Chondrocyte (in vitro differentiated cells): ENCODE data around the gene ERBB4. TPM values are rescaled to one million over a fixed set of nuclear protein-coding genes. Genes with fewer than 3 reads are reported as not detected.

Source experiments
- DNase-seq: peaks from one replicate; pipeline ENCODE4 v3.0.0; 2021; ENCODE audit warnings: mixed read lengths, low spot score
- H3K27ac Mint-ChIP-seq: one replicate; pipeline ENCODE4 v1.8.0; 2021; ENCODE audit warnings: mild to moderate bottlenecking, moderate library complexity, mixed read lengths; ENCODE audit not compliant: unreplicated experiment
- H3K27me3 Mint-ChIP-seq: 2 replicates; pipeline ENCODE4 v1.8.0; 2021; ENCODE audit warnings: low read depth, mixed read lengths
- H3K36me3 Mint-ChIP-seq: 2 replicates; pipeline ENCODE4 v1.8.0; 2021; ENCODE audit warnings: low read depth, mixed read lengths
- H3K4me1 Mint-ChIP-seq: 2 replicates; pipeline ENCODE4 v1.8.0; 2021; ENCODE audit warnings: low read depth, mild to moderate bottlenecking, mixed read lengths
- H3K4me3 Mint-ChIP-seq: one replicate; pipeline ENCODE4 v1.8.0; 2021; ENCODE audit warnings: mild to moderate bottlenecking, moderate library complexity, mixed read lengths; ENCODE audit not compliant: unreplicated experiment
- H3K9me3 Mint-ChIP-seq: 2 replicates; pipeline ENCODE4 v1.8.0; 2021; ENCODE audit warnings: low read depth, mixed read lengths
- total RNA-seq: library from RNA; stranded (reverse); gene quantifications from 3 replicates; pipeline ENCODE4 v1.2.1, GENCODE V29; 2021
- TF ChIP-seq, protein P1 (sequence below): fragments of 200-600 bp; sonication (generic); IDR thresholded peaks from 2 replicates; pipeline ENCODE4 v1.5.0; 2021; ENCODE audit warnings: antibody characterized with exemption, mild to moderate bottlenecking, moderate library complexity

Gene ERBB4
- total RNA-seq, 1 donor from 2014 or later: 1.3 TPM

DNA sequence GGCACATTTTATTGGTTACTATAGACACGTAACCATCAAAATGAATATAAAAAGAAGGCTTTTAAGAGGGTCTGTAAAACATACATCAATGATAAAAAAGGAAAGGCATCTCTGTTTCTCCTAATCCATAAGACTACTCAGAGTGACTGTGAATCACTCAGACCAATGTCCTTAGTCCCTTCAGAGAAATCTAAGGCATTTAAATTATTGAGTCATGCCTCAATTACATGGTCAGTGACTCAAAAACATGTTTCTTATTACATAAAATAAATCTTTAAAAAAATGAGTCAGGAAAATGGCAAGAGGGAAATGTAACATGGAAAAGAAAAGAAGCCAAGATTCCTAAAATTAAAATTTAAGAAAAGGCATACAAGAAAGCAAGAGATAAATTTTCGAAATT is 146.6 kb downstream of the ERBB4 start:
- no peak overlapping the region for H3K27ac Mint-ChIP-seq
- TF ChIP-seq, protein P1, sequence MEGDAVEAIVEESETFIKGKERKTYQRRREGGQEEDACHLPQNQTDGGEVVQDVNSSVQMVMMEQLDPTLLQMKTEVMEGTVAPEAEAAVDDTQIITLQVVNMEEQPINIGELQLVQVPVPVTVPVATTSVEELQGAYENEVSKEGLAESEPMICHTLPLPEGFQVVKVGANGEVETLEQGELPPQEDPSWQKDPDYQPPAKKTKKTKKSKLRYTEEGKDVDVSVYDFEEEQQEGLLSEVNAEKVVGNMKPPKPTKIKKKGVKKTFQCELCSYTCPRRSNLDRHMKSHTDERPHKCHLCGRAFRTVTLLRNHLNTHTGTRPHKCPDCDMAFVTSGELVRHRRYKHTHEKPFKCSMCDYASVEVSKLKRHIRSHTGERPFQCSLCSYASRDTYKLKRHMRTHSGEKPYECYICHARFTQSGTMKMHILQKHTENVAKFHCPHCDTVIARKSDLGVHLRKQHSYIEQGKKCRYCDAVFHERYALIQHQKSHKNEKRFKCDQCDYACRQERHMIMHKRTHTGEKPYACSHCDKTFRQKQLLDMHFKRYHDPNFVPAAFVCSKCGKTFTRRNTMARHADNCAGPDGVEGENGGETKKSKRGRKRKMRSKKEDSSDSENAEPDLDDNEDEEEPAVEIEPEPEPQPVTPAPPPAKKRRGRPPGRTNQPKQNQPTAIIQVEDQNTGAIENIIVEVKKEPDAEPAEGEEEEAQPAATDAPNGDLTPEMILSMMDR: no peak
- H3K4me3 Mint-ChIP-seq: no peak overlapping the region
- no peaks in the 10 kb centered on the region for H3K27me3 Mint-ChIP-seq
- H3K36me3 Mint-ChIP-seq: no peaks in the 10 kb centered on the region
- H3K9me3 Mint-ChIP-seq: no peaks in the 10 kb centered on the region
- no peak for DNase-seq
- H3K4me1 Mint-ChIP-seq: peaks cover 11% of the 10 kb centered on the region

DNA sequence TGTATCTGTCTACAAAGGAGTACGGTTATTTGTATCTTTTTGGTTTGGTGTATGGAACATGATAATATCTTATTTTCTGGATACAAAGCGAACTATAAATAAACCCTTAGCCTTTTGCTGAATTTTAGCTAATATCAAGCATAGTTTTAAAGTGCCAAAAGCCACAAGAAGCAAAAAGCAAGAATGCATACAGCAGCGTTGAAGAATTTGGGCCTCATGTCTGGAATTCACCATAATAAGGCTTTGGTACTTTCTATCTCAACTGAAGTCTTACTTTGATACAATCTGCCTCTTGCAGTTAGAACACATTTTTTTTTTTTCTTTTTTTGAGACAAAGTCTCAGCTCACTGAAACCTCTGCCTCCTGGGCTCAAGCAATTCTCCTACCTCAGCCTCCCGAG is 151.5 kb downstream of the ERBB4 start:
- no peaks in the 10 kb centered on the region for H3K27me3 Mint-ChIP-seq

DNA sequence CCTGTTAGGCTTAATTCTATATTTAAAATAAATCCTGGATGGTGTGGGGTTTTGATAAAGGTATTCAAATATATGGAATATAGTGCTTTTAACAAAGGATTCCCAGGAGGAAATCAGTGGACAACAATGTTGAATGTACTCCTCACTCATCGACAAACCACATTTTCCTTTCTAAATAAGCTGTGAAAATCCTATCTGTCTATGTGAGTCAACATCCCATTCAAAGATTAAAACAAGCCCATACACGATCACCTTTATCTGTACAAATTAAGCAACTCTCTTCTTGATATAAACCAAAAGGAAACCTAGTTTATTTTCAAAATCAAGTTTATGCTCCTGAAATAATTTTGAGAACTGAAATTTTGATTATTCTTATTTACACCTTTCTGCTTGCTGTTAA is 153.4 kb downstream of the ERBB4 start:
- H3K36me3 Mint-ChIP-seq: no peaks in the 10 kb centered on the region
- TF ChIP-seq, protein P1: no peak
- no peaks in the 10 kb centered on the region for H3K27me3 Mint-ChIP-seq
- DNase-seq: no peak
- no peak overlapping the region for H3K4me3 Mint-ChIP-seq
- H3K4me1 Mint-ChIP-seq: peaks cover 33% of the 10 kb centered on the region
- H3K27ac Mint-ChIP-seq: no peak overlapping the region
- no peaks in the 10 kb centered on the region for H3K9me3 Mint-ChIP-seq

More for the DNA sequence above, 151.5 kb downstream of the ERBB4 start:
- TF ChIP-seq, protein P1: no peak
- no peaks in the 10 kb centered on the region for H3K9me3 Mint-ChIP-seq
- no peak for DNase-seq
- H3K36me3 Mint-ChIP-seq: no peaks in the 10 kb centered on the region
- no peak overlapping the region for H3K4me3 Mint-ChIP-seq
- peaks cover 33% of the 10 kb centered on the region for H3K4me1 Mint-ChIP-seq
- no peak overlapping the region for H3K27ac Mint-ChIP-seq

DNA sequence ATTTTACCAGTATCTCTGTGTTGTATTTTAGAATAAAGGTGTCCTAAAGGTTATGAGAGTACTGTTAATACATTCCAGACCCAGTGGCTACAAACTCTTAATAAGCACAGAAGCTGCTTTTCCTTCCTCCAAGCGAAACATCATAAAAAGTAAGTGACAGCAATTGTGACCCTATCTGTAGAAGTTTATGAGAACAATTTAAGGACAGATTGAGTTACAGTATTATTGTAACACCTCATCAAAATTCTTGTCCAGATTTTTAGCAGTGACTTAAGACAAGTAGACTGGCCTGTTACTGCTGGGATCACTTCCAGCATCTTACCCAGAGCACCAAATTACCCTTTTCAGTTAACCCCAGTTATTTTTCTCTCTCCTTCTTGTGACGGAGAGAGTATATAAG is 154.6 kb downstream of the ERBB4 start:
- no peaks in the 10 kb centered on the region for H3K27me3 Mint-ChIP-seq
- TF ChIP-seq, protein P1: no peak
- peaks cover 33% of the 10 kb centered on the region for H3K4me1 Mint-ChIP-seq
- no peaks in the 10 kb centered on the region for H3K9me3 Mint-ChIP-seq
- H3K36me3 Mint-ChIP-seq: no peaks in the 10 kb centered on the region
- DNase-seq: no peak
- H3K27ac Mint-ChIP-seq: peak overlapping the region; percentile 12
- H3K4me3 Mint-ChIP-seq: no peak overlapping the region

DNA sequence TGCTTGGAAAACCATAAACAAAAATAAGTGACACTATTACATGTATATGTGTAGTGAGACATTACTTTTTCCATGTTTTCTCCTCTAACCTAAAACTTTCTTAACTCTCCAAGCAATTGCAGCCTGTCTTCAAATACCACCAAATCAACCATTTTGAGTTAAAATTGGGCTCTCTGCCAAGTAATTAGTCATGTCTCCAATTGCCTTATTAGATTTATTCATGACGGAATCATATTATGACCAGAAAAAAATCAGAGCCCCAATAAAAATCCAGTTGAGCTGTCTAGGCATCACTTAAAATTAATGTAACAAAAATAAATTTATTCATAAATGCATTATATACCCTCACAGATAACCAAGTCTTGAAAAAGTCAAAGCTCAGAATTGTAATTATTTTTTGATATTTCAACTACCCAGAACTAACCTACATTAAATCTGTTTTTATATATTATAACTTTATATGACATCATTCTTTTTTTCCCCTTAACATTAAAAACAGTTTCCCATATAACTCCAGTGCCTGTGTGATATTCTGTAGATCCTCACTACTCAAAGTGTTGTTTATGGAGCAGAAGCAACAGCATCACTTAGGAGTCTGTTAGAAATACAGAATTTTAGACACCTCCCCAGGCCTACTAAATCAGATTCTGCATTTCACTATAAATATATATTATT is 157.0 kb downstream of the ERBB4 start:
- Mint-ChIP-seq H3K36me3 (no peaks in the 10 kb centered on the region), H3K27me3 (no peaks in the 10 kb centered on the region), H3K4me1 (peaks cover 17% of the 10 kb centered on the region), H3K27ac (no peak overlapping the region), H3K9me3 (no peaks in the 10 kb centered on the region), H3K4me3 (no peak overlapping the region)
- no peak for DNase-seq
- TF ChIP-seq, protein P1: no peak
